Measurements from ENCODE around the gene FMNL2. TPM values are rescaled to one million over a fixed set of nuclear protein-coding genes. Genes with fewer than 3 reads are reported as not detected.

The FMNL2 gene
- polyA plus RNA-seq, 3 donors from 2014 or later, result 0.08 TPM; not detected in 2

DNA sequence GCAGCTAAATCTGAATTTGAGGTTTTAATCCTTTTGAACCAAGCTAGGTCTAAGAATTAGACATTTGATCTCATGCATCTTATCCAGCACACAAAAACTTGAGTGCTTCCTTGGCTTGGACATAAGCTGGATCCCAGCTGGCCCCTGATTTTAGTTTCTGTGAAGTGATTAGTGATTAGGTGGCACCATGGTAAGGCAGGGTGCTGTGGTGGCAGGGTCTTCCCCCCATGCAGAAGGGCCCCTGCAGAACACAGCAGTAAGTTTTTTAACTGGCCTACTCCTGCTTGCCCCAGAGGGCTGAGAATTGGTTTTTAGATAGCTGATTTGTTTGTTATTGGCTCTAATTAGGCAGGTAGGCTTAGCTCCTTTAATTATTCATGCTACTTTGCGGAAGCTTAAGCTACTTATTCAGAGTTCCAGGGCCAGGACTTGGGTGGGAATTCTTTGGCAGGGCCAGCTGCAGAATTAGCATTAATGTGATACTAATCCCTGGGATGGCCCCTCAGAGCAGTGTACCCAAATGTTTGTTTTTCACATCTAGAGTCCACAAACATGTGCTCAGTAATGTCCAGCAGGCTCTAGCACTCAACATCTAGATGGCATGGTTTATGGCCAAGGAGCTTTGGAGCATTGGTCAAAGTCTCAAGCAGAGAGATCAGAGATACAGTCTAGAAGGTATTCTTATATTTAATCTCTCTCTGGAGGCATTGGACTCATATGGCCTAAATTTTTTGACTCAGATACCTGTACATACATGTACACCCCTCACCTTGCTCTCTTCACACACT is 99.6 kb downstream of the FMNL2 start:
- no peaks in the 10 kb centered on the region for H3K4me1 Mint-ChIP-seq
- H3K4me3 Mint-ChIP-seq, result no peak overlapping the region
- H3K27ac Mint-ChIP-seq, result no peak overlapping the region
- peaks cover 0 to 9% (median 3%) of the 10 kb centered on the region in 3 donors for H3K27me3 Mint-ChIP-seq (ENCODE audit: low read depth in 3 of 3)
- H3K9me3 Mint-ChIP-seq, result no peaks in the 10 kb centered on the region
- H3K36me3 Mint-ChIP-seq, result no peaks in the 10 kb centered on the region
- no peak for DNase-seq

GRCh38 chr2:152436148-152436547 is 101.2 kb downstream of the FMNL2 start:
- no peak for DNase-seq
- H3K9me3 Mint-ChIP-seq, result no peaks in the 10 kb centered on the region
- no peak overlapping the region for H3K27ac Mint-ChIP-seq
- no peaks in the 10 kb centered on the region for H3K4me1 Mint-ChIP-seq
- H3K4me3 Mint-ChIP-seq, result no peak overlapping the region
- no peaks in the 10 kb centered on the region for H3K36me3 Mint-ChIP-seq
- H3K27me3 Mint-ChIP-seq (ENCODE audit: low read depth in 3 of 3), result peaks cover 0 to 16% (median 3%) of the 10 kb centered on the region in 3 donors

GRCh38 chr2:152437276-152438108 is 102.5 kb downstream of the FMNL2 start:
- Mint-ChIP-seq H3K27ac (no peak overlapping the region), H3K27me3 (ENCODE audit: low read depth in 3 of 3) (peaks cover 0 to 12% (median 3%) of the 10 kb centered on the region in 3 donors), H3K9me3 (no peaks in the 10 kb centered on the region), H3K4me3 (no peak overlapping the region), H3K36me3 (no peaks in the 10 kb centered on the region), H3K4me1 (no peaks in the 10 kb centered on the region)
- no peak for DNase-seq

DNA sequence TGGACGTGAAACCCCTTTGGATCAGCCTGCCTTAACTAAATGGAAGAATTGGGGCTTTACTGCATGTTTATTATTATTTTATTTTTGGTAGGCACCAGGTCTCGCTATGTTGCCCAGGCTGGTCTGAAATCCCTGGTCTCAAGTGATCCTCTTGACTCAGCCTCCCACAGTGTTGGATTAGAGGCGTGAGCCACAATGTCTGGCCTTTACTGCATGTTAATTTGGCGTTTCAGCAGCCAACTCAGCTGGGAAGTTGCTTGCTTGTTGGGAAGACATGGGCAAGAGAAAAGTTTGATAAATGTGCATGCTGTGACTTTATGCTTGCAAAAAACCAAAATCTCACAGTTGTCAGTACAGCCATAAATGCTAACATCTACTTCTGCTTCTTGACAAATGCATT is 105.1 kb downstream of the FMNL2 start:
- no peaks in the 10 kb centered on the region for H3K36me3 Mint-ChIP-seq
- DNase-seq, result no peak
- peaks cover 0 to 10% (median 5%) of the 10 kb centered on the region in 3 donors for H3K27me3 Mint-ChIP-seq (ENCODE audit: low read depth in 3 of 3)
- no peak overlapping the region for H3K4me3 Mint-ChIP-seq
- no peaks in the 10 kb centered on the region for H3K9me3 Mint-ChIP-seq
- H3K27ac Mint-ChIP-seq, result no peak overlapping the region
- no peaks in the 10 kb centered on the region for H3K4me1 Mint-ChIP-seq

DNA sequence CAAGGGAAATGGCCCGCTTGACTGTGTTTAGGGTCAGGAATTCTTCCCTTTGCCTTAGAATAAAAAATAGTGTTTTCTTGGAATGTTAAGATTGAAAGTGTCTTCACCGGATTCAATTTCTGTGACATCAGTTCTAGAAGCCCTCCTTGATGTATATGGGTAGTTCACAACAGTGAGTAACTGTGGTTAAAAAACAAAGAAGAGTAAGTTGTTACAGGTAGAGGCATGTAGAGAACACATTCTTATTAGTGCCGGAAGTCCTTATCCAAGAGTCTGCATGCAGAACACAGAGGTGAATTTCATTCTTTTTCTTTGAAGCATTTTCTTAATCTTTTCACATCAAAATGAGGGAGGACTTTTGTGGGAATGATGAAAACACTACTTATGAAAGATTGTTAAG is 105.5 kb downstream of the FMNL2 start:
- no peaks in the 10 kb centered on the region for H3K4me1 Mint-ChIP-seq
- H3K36me3 Mint-ChIP-seq, result no peaks in the 10 kb centered on the region
- H3K4me3 Mint-ChIP-seq, result no peak overlapping the region
- no peak for DNase-seq
- H3K9me3 Mint-ChIP-seq, result no peaks in the 10 kb centered on the region
- H3K27ac Mint-ChIP-seq, result no peak overlapping the region
- peaks cover 0 to 10% (median 5%) of the 10 kb centered on the region in 3 donors for H3K27me3 Mint-ChIP-seq (ENCODE audit: low read depth in 3 of 3)

GRCh38 chr2:152441961-152442360 is 107.0 kb downstream of the FMNL2 start:
- Mint-ChIP-seq H3K36me3 (no peaks in the 10 kb centered on the region), H3K4me1 (no peaks in the 10 kb centered on the region)

DNA sequence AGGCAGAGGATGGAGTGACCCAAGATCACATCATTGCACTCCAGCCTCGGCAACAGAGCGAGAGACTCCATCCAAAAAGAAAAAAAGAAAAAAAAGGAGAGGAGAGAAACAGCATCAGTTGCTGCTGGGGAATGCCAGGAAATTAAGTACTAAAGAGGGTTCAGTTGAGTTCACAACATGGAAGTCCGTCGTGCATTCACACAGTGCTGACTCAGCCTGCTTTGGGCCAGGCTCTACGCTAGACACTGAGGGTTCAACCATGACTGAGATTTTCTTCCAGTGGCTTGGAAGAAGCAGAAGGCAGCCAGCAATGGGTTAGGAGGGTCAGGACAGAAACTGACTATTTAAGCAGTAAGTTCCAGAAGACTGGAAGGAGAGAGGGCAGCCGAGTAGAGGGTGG is 108.8 kb downstream of the FMNL2 start:
- Mint-ChIP-seq H3K36me3 (no peaks in the 10 kb centered on the region), H3K27ac (no peak overlapping the region), H3K27me3 (ENCODE audit: low read depth in 3 of 3) (peaks cover 0 to 13% (median 2%) of the 10 kb centered on the region in 3 donors), H3K9me3 (no peaks in the 10 kb centered on the region), H3K4me3 (no peak overlapping the region), H3K4me1 (no peaks in the 10 kb centered on the region)
- DNase-seq, result no peak

More at GRCh38 chr2:152441961-152442360, 107.0 kb downstream of the FMNL2 start:
- Mint-ChIP-seq H3K27me3 (ENCODE audit: low read depth in 3 of 3) (peaks cover 0 to 10% (median 5%) of the 10 kb centered on the region in 3 donors), H3K4me3 (no peak overlapping the region), H3K9me3 (no peaks in the 10 kb centered on the region), H3K27ac (no peak overlapping the region)
- no peak for DNase-seq

DNA sequence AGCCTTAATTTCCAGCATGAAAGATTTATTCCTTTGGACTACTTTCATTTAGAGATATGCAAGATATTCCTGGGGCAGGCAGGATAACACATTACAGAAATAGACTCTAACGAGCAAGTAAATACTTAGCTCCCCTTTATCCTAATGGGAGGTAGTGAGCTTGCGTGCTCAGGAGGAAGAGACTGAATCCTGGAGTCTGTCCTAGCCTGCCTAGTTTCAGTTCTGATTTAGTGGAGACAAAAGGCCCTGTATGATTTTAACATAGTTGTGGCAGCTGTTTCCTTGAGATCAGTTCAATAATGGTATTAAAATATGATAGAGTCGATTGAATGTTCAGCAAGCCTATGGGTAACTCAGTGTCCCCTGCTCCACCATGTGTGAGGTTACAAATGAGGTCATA is 109.5 kb downstream of the FMNL2 start:
- Mint-ChIP-seq H3K4me1 (no peaks in the 10 kb centered on the region), H3K36me3 (no peaks in the 10 kb centered on the region), H3K4me3 (no peak overlapping the region), H3K27me3 (ENCODE audit: low read depth in 3 of 3) (peaks cover 0 to 12% (median 3%) of the 10 kb centered on the region in 3 donors), H3K9me3 (no peaks in the 10 kb centered on the region), H3K27ac (no peak overlapping the region)
- no peak for DNase-seq

DNA sequence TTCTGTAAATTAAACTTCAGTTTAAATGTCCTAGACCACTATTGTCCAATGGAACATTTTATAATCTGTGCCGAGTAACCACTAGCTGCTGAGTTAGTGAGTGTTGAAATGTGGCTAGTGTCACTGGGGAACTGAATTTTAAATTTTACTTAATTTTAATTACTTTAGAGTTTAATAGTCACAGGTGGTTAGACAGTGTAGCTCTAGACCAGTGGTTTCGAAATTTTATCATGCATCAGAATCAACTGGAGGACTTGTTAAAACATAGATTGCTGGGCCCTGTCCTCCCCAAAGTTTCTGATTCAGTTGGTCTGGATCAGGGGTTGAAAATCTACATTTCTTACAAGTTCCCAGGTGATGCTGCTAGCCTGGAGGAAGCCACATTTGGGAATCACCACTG is 110.4 kb downstream of the FMNL2 start:
- no peak overlapping the region for H3K4me3 Mint-ChIP-seq

GRCh38 chr2:152445791-152446201 is 110.8 kb downstream of the FMNL2 start:
- no peaks in the 10 kb centered on the region for H3K36me3 Mint-ChIP-seq
- H3K27me3 Mint-ChIP-seq (ENCODE audit: low read depth in 3 of 3), result peaks cover 0 to 7% (median 4%) of the 10 kb centered on the region in 3 donors
- no peaks in the 10 kb centered on the region for H3K9me3 Mint-ChIP-seq
- DNase-seq, result no peak
- H3K4me3 Mint-ChIP-seq, result no peak overlapping the region
- no peak overlapping the region for H3K27ac Mint-ChIP-seq
- no peaks in the 10 kb centered on the region for H3K4me1 Mint-ChIP-seq

More for the DNA sequence above, 110.4 kb downstream of the FMNL2 start:
- DNase-seq, result no peak
- no peaks in the 10 kb centered on the region for H3K4me1 Mint-ChIP-seq
- H3K36me3 Mint-ChIP-seq, result no peaks in the 10 kb centered on the region
- peaks cover 0 to 7% (median 4%) of the 10 kb centered on the region in 3 donors for H3K27me3 Mint-ChIP-seq (ENCODE audit: low read depth in 3 of 3)
- no peak overlapping the region for H3K27ac Mint-ChIP-seq
- H3K9me3 Mint-ChIP-seq, result no peaks in the 10 kb centered on the region

- H3K4me3 Mint-ChIP-seq, result no peak overlapping the region
- peaks cover 0 to 4% (median 4%) of the 10 kb centered on the region in 3 donors for H3K27me3 Mint-ChIP-seq (ENCODE audit: low read depth in 3 of 3)
- H3K27ac Mint-ChIP-seq, result no peak overlapping the region
- no peak for DNase-seq
- H3K9me3 Mint-ChIP-seq, result no peaks in the 10 kb centered on the region
- H3K36me3 Mint-ChIP-seq, result no peaks in the 10 kb centered on the region
- no peaks in the 10 kb centered on the region for H3K4me1 Mint-ChIP-seq
Measured at GRCh38 chr2:152446213-152446612, 111.2 kb downstream of the FMNL2 start.

DNA sequence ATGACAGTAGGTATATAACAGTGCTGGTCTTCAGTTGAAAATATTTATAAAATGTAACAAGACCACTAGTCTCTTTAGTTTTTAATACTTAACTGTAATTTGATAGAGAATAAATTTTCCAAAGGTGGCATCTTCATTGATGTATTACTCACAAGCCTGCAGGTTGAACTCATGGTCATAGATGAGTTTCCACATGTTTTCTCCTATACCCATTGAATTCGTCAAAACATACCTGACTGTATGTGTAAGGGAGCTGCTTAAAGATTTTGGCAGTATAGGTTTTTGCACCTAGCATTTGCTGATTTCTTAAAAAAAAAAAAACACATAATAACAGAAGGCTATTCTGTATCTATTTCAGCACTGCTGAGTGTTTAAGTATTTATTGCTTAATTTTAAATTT is 112.9 kb downstream of the FMNL2 start:
- Mint-ChIP-seq H3K9me3 (no peaks in the 10 kb centered on the region), H3K27ac (no peak overlapping the region), H3K4me3 (no peak overlapping the region), H3K4me1 (no peaks in the 10 kb centered on the region), H3K27me3 (ENCODE audit: low read depth in 3 of 3) (peaks cover 0 to 3% (median 2%) of the 10 kb centered on the region in 3 donors), H3K36me3 (no peaks in the 10 kb centered on the region)
- DNase-seq, result no peak

- no peaks in the 10 kb centered on the region for H3K9me3 Mint-ChIP-seq
- DNase-seq, result no peak
- H3K36me3 Mint-ChIP-seq, result no peaks in the 10 kb centered on the region
- H3K4me3 Mint-ChIP-seq, result no peak overlapping the region
- no peaks in the 10 kb centered on the region for H3K4me1 Mint-ChIP-seq
- H3K27ac Mint-ChIP-seq, result no peak overlapping the region
- peaks cover 0 to 5% (median 2%) of the 10 kb centered on the region in 3 donors for H3K27me3 Mint-ChIP-seq (ENCODE audit: low read depth in 3 of 3)
Measured at GRCh38 chr2:152448606-152449005, 113.6 kb downstream of the FMNL2 start.

DNA sequence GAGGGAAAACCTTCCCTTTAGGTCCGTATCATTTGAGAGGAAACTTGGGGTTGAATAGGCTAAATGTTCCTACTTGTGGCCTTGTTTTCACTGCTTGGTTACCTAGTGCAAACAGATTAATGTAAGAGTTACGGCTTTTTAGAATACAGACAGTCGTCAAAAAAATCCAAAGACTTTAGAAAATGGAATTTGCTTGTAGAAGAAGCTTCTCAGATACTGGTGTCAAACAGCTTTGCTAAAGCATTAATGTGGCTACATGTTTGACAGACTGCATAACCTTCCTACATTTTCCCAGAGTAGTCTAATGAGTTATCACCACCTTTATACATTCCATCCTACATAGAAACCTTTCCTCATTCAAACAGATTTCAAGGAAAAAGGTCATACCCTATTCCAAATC is 114.6 kb downstream of the FMNL2 start:
- H3K27ac Mint-ChIP-seq, result no peak overlapping the region
- no peak for DNase-seq
- peaks cover 0 to 5% (median 2%) of the 10 kb centered on the region in 3 donors for H3K27me3 Mint-ChIP-seq (ENCODE audit: low read depth in 3 of 3)
- H3K4me1 Mint-ChIP-seq, result no peaks in the 10 kb centered on the region
- H3K9me3 Mint-ChIP-seq, result peaks cover 0 to 2% (median 0%) of the 10 kb centered on the region in 6 donors
- H3K36me3 Mint-ChIP-seq, result no peaks in the 10 kb centered on the region
- H3K4me3 Mint-ChIP-seq, result no peak overlapping the region
